GM12873 (cell line): ENCODE measurements around the gene EML6.

Experiments
- CTCF ChIP-seq: IDR thresholded peaks from 2 replicates; pipeline ENCODE4 v1.5.1; 2012; ENCODE audit warnings: low read depth, mild to moderate bottlenecking, moderate library complexity, low read length, control low read depth; ENCODE audit not compliant: insufficient read depth; ENCODE audit errors: missing control alignments

Gene EML6

GRCh38 chr2:54723996-54724559, 616 bp downstream of the EML6 start:
- TF ChIP-seq CTCF, result no peak

- TF ChIP-seq CTCF, result no peak
Observed at GRCh38 chr2:54724560-54725342, 1.3 kb downstream of the EML6 start.

- TF ChIP-seq CTCF, result no peak
Observed at GRCh38 chr2:54725343-54726099, 2.1 kb downstream of the EML6 start.

- no peak for TF ChIP-seq CTCF
Observed at GRCh38 chr2:54726431-54726830, 3.0 kb downstream of the EML6 start.

- TF ChIP-seq CTCF, result no peak
Observed at GRCh38 chr2:54726940-54727339, 3.5 kb downstream of the EML6 start.

- no peak for TF ChIP-seq CTCF
Observed at GRCh38 chr2:54728669-54729120, 5.2 kb downstream of the EML6 start.

GRCh38 chr2:54735636-54736035, 12.2 kb downstream of the EML6 start:
- no peak for TF ChIP-seq CTCF
